ENCODE data around the gene CD28.

The CD28 gene

DNA sequence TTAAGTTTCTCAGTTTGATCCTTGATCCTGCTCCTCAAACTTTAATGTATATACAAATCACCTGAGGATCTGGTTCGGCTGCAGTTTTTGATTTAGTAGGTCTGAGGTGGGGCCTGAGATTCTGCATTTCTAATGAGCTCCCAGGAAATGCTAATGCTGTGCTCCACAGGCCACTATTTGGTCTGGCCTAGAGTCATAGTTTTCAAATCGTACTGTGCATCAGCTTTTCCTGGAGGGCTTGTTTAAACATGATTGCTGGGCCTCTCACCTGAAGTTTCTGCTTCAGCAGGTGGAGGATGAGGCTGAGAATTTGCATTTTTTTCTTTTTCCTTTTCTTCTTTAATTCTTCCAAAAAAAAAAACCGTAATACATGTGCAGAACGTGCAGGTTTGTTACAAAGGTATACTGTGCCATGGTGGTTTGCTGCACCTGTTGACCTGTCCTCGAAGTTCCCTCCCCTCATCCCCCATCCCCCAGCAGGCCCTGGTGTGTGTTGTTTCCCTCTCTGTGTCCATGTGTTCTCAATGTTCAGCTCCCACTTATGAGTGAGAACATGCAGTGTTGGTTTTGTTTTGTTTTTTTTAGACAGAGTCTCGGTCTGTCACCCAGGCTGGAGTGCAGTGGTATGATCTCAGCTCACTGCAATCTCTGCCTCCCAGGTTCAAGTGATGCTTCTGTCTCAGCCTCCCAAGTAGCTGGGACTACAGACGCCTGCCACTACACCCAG, 42.2 kb upstream of the CD28 start:
- no peak for DNase-seq (ENCODE audit: low read depth)
- TF ChIP-seq, protein P1, sequence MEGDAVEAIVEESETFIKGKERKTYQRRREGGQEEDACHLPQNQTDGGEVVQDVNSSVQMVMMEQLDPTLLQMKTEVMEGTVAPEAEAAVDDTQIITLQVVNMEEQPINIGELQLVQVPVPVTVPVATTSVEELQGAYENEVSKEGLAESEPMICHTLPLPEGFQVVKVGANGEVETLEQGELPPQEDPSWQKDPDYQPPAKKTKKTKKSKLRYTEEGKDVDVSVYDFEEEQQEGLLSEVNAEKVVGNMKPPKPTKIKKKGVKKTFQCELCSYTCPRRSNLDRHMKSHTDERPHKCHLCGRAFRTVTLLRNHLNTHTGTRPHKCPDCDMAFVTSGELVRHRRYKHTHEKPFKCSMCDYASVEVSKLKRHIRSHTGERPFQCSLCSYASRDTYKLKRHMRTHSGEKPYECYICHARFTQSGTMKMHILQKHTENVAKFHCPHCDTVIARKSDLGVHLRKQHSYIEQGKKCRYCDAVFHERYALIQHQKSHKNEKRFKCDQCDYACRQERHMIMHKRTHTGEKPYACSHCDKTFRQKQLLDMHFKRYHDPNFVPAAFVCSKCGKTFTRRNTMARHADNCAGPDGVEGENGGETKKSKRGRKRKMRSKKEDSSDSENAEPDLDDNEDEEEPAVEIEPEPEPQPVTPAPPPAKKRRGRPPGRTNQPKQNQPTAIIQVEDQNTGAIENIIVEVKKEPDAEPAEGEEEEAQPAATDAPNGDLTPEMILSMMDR (IDR thresholded peaks at IDR 0.05; ENCODE audit: control insufficient read depth, insufficient read depth, low read depth, low read length, missing control alignments) = no peak
- H3K4me3 ChIP-seq (ENCODE audit: control insufficient read depth, low read depth, low read length) = no peak overlapping the region

DNA sequence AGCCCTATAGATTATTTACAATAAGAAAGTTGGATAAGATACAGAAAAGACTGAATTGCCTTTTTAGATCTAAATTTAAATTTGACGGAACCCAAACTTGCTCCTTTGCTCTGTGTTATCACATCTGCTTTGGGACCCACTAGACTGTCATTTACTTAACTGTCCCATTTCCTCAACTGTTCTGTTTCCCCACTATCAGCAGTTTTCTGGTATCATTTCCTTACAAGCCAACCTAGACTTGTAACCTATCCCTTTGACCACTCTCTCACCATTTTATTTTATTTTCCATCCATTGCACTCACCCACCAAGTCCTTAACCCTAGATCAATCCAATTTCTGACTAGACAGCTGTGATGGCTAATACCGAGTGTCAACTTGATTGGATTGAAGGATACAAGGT, 38.6 kb upstream of the CD28 start:
- no peak overlapping the region for H3K4me3 ChIP-seq (ENCODE audit: control insufficient read depth, low read depth, low read length)
- no peak for DNase-seq (ENCODE audit: low read depth)
- TF ChIP-seq, protein P1 (IDR thresholded peaks at IDR 0.05; ENCODE audit: control insufficient read depth, insufficient read depth, low read depth, low read length, missing control alignments) = no peak

DNA sequence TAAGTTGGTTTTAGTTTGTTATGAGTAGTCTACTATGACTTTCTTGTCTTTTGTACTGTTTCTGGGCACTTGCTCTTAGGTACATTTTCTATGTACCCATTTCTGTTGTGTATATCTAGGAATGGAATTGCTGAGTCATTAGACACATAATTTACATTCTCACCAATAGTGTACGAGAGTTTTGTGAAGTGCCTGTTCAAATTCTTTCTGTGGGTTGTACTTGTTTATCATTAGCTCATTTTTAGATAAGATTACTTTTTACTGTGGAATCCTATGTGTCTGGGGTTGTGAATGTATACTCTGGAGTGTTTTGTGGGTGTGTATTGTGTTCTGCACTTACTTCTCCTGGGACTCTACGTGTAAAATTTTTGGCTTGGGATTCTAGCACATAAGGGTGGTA, 36.6 kb upstream of the CD28 start:
- no peak overlapping the region for H3K4me3 ChIP-seq (ENCODE audit: control insufficient read depth, low read depth, low read length)
- TF ChIP-seq, protein P1 (IDR thresholded peaks at IDR 0.05; ENCODE audit: control insufficient read depth, insufficient read depth, low read depth, low read length, missing control alignments) = no peak
- no peak for DNase-seq (ENCODE audit: low read depth)

DNA sequence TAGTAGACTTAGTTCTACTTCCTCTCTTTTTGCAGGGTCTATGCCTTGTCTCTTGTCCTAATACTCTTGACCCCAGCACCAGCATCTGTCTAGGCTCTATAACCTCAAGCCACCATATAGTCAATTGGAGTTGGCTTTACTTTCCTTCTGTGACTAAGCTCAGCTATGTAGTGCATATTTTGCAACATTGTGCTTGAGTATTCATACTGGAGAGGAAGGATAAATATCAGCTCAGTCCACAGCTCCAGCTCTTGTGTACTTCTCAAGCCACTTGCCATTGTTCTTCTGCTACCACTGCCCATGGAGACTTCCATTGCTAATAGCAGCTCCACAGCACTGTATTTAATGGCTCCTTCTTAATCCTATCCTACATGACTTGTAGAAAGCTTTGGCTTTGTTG, 35.5 kb upstream of the CD28 start:
- TF ChIP-seq, protein P1 (IDR thresholded peaks at IDR 0.05; ENCODE audit: control insufficient read depth, insufficient read depth, low read depth, low read length, missing control alignments) = no peak
- DNase-seq (ENCODE audit: low read depth) = no peak
- H3K4me3 ChIP-seq (ENCODE audit: control insufficient read depth, low read depth, low read length) = no peak overlapping the region

DNA sequence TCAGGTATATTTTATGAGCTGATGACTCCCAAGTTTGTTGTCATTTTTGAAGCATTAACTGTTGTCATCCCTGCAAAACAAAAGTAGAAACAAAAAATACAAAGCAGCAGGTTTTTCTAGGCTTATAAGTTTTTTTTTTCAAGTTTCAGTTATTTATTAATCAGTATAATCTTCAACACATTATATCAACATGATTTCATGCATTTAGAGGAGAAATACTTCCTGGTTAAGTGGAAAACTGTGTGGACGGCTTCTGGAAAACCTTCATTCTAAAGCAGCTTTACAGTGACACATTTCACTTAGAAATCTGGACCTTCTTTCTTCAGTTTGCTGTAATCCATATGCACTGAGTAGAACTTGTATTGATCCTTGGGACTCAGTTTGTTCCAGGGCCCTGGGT, 34.6 kb upstream of the CD28 start:
- DNase-seq (ENCODE audit: low read depth) = no peak
- TF ChIP-seq, protein P1 (IDR thresholded peaks at IDR 0.05; ENCODE audit: control insufficient read depth, insufficient read depth, low read depth, low read length, missing control alignments) = no peak
- no peak overlapping the region for H3K4me3 ChIP-seq (ENCODE audit: control insufficient read depth, low read depth, low read length)

DNA sequence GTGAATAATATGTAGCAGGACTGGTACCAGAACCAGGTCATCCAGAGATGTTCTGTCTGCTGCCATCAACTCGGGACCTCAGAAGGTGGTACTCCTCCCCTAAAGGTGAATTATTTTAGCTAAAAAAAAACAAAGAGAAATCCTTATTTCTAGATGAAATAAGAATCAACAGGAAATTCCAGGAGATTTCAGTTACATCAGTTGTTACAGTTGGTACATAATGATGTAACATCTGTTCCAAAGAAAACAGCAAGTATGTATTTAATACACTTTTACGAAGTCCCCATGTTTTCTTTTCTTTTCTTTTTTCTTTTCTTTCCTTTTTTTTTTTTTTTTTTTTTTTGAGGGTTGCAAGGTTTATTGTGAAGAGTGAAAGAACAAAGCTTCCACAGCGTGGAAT, 33.6 kb upstream of the CD28 start:
- DNase-seq (ENCODE audit: low read depth) = no peak
- TF ChIP-seq, protein P1 (IDR thresholded peaks at IDR 0.05; ENCODE audit: control insufficient read depth, insufficient read depth, low read depth, low read length, missing control alignments) = no peak
- no peak overlapping the region for H3K4me3 ChIP-seq (ENCODE audit: control insufficient read depth, low read depth, low read length)

Data from AG09309 (cell line).